ENCODE data around the gene NDUFV2. TPM values are rescaled to one million over a fixed set of nuclear protein-coding genes. Genes with fewer than 3 reads are reported as not detected.

The NDUFV2 gene
- total and polyA plus RNA-seq, 2 of the 13 experiments (the other 11 are each of a cell fraction or from before 2014, with no cell fraction given): 216 to 299 TPM

- TF ChIP-seq GABPA (IDR thresholded peaks at IDR 0.05; ENCODE audit: low read depth, low read length): no peak
- peak; percentile 62; the same call in 1 of the 2 replicates for TF ChIP-seq GABPA (CRISPR knock-in tag; IDR thresholded peaks at IDR 0.05; ENCODE audit: low read depth)
- TF ChIP-seq EHMT2 (IDR thresholded peaks at IDR 0.05; ENCODE audit: borderline replicate concordance, low read depth, low read length): no peak
- no peak for TF ChIP-seq ZBTB21 (CRISPR knock-in tag; IDR thresholded peaks at IDR 0.05)
- no peak for TF ChIP-seq AGO1 (IDR thresholded peaks at IDR 0.05; ENCODE audit: low read depth, low read length, poor library complexity, severe bottlenecking)
- TF ChIP-seq HMG20B (CRISPR knock-in tag; conservative IDR thresholded peaks at IDR 0.05): no peak
- TF ChIP-seq ZNF605 (CRISPR knock-in tag; IDR thresholded peaks at IDR 0.05): no peak
- TF ChIP-seq ZNF652 (CRISPR knock-in tag; IDR thresholded peaks at IDR 0.05; ENCODE audit: borderline replicate concordance, low read depth): no peak
- TF ChIP-seq ARID3A (IDR thresholded peaks at IDR 0.05; ENCODE audit: low read depth, low read length): no peak
- no peak for TF ChIP-seq THYN1 (CRISPR knock-in tag; IDR thresholded peaks at IDR 0.05; ENCODE audit: borderline replicate concordance, low read depth)
- TF ChIP-seq ZNF615 (CRISPR knock-in tag; IDR thresholded peaks at IDR 0.05; ENCODE audit: borderline replicate concordance): no peak
- no peak for TF ChIP-seq ZBTB10 (CRISPR knock-in tag; IDR thresholded peaks at IDR 0.05; ENCODE audit: borderline replicate concordance)
- TF ChIP-seq ZNF431 (CRISPR knock-in tag; IDR thresholded peaks at IDR 0.05; ENCODE audit: borderline replicate concordance, low read depth): no peak
- TF ChIP-seq PRMT3 (CRISPR knock-in tag; IDR thresholded peaks at IDR 0.05; ENCODE audit: borderline replicate concordance, low read depth): no peak
- no peak for TF ChIP-seq RFX1 (IDR thresholded peaks at IDR 0.05)
- no peak for TF ChIP-seq E2F1 (CRISPR knock-in tag; IDR thresholded peaks at IDR 0.05)
- TF ChIP-seq RARA (CRISPR knock-in tag; IDR thresholded peaks at IDR 0.05): peak; percentile 87
- no peak for TF ChIP-seq ZNF235 (CRISPR knock-in tag; IDR thresholded peaks at IDR 0.05; ENCODE audit: borderline replicate concordance)
- no peak for TF ChIP-seq NFAT5 (CRISPR knock-in tag; IDR thresholded peaks at IDR 0.05)
Measured at GRCh38 chr18:9095297-9096006, 7.0 kb upstream of the NDUFV2 start (continued).
